ENCODE results near the gene CLCA1.

CLCA1 gene

DNA sequence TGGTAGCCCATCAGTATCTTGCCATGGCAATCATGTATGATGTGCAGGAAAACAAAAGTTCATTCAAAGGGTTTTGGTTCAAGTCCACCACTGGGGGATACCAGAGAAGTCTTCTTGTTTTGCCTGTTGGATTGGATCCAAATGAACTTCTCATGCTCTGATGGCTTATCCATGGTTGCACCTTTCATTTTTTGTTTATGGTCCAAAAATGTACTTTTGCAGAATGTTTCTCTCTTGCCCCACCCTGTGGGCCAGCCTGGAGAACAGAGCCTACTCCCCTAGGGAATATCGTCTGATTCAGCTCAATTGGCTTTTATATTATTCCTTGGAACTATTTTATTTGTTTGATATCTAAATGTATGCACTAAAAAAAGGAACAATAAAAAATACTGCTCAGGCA lies 20.1 kb upstream of the CLCA1 start:
- no peak for DNase-seq (ENCODE audit: low read depth)
- no peak for TF ChIP-seq POLR2A (IDR thresholded peaks at IDR 0.05; ENCODE audit: extremely low read depth, insufficient read length)
- TF ChIP-seq, protein P1, sequence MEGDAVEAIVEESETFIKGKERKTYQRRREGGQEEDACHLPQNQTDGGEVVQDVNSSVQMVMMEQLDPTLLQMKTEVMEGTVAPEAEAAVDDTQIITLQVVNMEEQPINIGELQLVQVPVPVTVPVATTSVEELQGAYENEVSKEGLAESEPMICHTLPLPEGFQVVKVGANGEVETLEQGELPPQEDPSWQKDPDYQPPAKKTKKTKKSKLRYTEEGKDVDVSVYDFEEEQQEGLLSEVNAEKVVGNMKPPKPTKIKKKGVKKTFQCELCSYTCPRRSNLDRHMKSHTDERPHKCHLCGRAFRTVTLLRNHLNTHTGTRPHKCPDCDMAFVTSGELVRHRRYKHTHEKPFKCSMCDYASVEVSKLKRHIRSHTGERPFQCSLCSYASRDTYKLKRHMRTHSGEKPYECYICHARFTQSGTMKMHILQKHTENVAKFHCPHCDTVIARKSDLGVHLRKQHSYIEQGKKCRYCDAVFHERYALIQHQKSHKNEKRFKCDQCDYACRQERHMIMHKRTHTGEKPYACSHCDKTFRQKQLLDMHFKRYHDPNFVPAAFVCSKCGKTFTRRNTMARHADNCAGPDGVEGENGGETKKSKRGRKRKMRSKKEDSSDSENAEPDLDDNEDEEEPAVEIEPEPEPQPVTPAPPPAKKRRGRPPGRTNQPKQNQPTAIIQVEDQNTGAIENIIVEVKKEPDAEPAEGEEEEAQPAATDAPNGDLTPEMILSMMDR (IDR thresholded peaks at IDR 0.05; ENCODE audit: low read depth, low read length) = no peak
- TF ChIP-seq, protein P2, sequence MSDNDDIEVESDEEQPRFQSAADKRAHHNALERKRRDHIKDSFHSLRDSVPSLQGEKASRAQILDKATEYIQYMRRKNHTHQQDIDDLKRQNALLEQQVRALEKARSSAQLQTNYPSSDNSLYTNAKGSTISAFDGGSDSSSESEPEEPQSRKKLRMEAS (IDR thresholded peaks at IDR 0.05; ENCODE audit: low read depth, low read length) = no peak
- no peak for TF ChIP-seq MYC (IDR thresholded peaks at IDR 0.05; ENCODE audit: low read depth, low read length)
- H3K4me3 ChIP-seq (ENCODE audit: low read depth, low read length) = no peak overlapping the region

DNA sequence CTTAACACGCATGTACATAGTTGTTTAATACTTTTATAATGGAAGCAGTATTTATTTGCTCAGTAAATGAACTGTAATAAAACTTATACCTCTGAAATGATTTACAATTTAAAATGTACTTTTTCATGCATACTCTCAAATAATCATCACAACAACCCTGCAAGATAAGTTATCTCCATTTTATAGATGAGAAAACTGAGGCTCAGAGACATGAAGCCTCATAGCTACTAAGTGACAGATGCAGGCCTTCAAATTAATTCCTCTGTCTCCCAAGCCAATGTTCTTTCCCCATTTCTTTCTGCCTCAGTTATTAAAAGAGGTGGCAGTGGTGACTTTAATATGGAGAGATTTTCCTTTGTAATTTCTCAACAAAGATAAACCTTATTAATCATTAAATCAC lies 19.6 kb upstream of the CLCA1 start:
- DNase-seq (ENCODE audit: low read depth) = no peak
- TF ChIP-seq MYC (IDR thresholded peaks at IDR 0.05; ENCODE audit: low read depth, low read length) (no peak), POLR2A (IDR thresholded peaks at IDR 0.05; ENCODE audit: extremely low read depth, insufficient read length) (no peak)
- TF ChIP-seq, protein P2 (IDR thresholded peaks at IDR 0.05; ENCODE audit: low read depth, low read length) = no peak
- TF ChIP-seq, protein P1 (IDR thresholded peaks at IDR 0.05; ENCODE audit: low read depth, low read length) = no peak
- no peak overlapping the region for H3K4me3 ChIP-seq (ENCODE audit: low read depth, low read length)

DNA sequence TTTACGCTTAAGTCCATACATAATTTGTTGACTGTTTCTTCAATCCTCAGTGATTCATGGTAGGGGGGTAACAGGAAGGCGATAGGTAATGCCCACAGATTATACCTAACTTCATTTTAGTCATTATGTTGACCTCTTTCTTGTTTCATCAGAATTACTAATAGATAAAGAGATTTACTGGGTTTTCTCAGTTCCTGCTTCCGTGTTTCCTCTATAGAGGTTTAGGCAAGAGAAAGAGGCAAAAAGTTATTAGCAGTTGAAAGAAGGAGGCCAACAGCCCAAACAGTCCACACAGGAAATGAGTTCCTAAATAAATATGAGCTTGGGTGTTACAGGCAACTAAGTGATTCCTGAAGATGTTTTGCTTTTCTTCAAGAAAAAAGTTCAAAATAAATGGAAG lies 17.9 kb upstream of the CLCA1 start:
- H3K4me3 ChIP-seq (ENCODE audit: low read depth, low read length) = no peak overlapping the region
- DNase-seq (ENCODE audit: low read depth) = no peak
- TF ChIP-seq MYC (IDR thresholded peaks at IDR 0.05; ENCODE audit: low read depth, low read length) (no peak), POLR2A (IDR thresholded peaks at IDR 0.05; ENCODE audit: extremely low read depth, insufficient read length) (no peak)
- TF ChIP-seq, protein P2 (IDR thresholded peaks at IDR 0.05; ENCODE audit: low read depth, low read length) = no peak
- TF ChIP-seq, protein P1 (IDR thresholded peaks at IDR 0.05; ENCODE audit: low read depth, low read length) = no peak

DNA sequence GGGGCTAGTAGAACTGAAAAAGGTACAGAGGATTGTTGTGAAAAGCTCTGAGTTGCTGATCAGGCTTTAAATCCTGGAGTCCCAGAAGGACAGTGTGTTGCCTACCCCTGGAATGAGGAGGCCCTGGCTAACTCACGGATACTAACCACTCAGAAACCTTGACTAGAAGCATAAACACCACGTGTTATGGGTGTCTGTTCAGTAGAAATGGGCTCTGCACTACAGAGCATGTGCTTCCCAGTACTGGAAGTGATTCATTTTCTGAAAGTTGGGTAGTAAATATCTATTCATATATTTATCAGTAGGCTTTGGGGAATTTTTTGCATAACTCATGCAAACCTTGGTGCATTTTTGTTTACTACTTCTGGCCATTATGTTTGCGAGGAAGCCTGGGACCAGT lies 15.1 kb upstream of the CLCA1 start:
- TF ChIP-seq, protein P1 (IDR thresholded peaks at IDR 0.05; ENCODE audit: low read depth, low read length) = no peak
- TF ChIP-seq, protein P2 (IDR thresholded peaks at IDR 0.05; ENCODE audit: low read depth, low read length) = no peak
- TF ChIP-seq MYC (IDR thresholded peaks at IDR 0.05; ENCODE audit: low read depth, low read length) = no peak
- TF ChIP-seq POLR2A (IDR thresholded peaks at IDR 0.05; ENCODE audit: extremely low read depth, insufficient read length) = no peak
- no peak overlapping the region for H3K4me3 ChIP-seq (ENCODE audit: low read depth, low read length)
- DNase-seq (ENCODE audit: low read depth) = no peak

DNA sequence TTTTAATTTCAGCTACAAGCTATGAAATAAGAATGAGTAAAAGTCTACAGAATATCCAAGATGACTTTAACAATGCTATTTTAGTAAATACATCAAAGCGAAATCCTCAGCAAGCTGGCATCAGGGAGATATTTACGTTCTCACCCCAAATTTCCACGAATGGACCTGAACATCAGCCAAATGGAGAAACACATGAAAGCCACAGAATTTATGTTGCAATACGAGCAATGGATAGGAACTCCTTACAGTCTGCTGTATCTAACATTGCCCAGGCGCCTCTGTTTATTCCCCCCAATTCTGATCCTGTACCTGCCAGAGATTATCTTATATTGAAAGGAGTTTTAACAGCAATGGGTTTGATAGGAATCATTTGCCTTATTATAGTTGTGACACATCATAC lies 13.7 kb upstream of the CLCA1 start:
- TF ChIP-seq, protein P2 (IDR thresholded peaks at IDR 0.05; ENCODE audit: low read depth, low read length) = no peak
- no peak for TF ChIP-seq POLR2A (IDR thresholded peaks at IDR 0.05; ENCODE audit: extremely low read depth, insufficient read length)
- no peak for TF ChIP-seq MYC (IDR thresholded peaks at IDR 0.05; ENCODE audit: low read depth, low read length)
- TF ChIP-seq, protein P1 (IDR thresholded peaks at IDR 0.05; ENCODE audit: low read depth, low read length) = no peak
- no peak overlapping the region for H3K4me3 ChIP-seq (ENCODE audit: low read depth, low read length)
- DNase-seq (ENCODE audit: low read depth) = no peak

DNA sequence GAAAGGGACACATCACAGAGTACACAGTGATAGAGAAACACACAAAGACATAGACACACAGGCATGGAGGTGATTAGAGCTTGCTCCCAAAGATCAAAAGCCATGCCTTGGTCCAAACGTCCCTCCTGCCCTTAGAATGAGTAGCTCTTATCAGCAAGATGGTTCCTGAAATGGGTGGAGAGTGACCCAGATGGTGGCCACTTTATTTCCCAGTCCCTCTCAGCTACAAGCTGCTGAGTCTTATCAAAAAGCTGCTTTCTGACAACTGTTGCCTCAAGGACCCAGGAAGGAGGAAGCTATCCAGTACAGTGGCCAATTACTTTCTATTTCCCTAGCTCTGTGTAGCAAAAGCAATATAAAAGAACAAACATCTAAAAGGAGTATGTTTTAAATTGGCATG lies 7.7 kb upstream of the CLCA1 start:
- TF ChIP-seq POLR2A (IDR thresholded peaks at IDR 0.05; ENCODE audit: extremely low read depth, insufficient read length) (no peak), MYC (IDR thresholded peaks at IDR 0.05; ENCODE audit: low read depth, low read length) (no peak)
- TF ChIP-seq, protein P2 (IDR thresholded peaks at IDR 0.05; ENCODE audit: low read depth, low read length) = no peak
- TF ChIP-seq, protein P1 (IDR thresholded peaks at IDR 0.05; ENCODE audit: low read depth, low read length) = no peak
- no peak for DNase-seq (ENCODE audit: low read depth)
- no peak overlapping the region for H3K4me3 ChIP-seq (ENCODE audit: low read depth, low read length)
